HuH-7.5 (cell line): Measurements from ENCODE around the gene GOSR1.
"Not testable (repeated sequence)": the region's sequence is repeated elsewhere in the genome, so short reads cannot be mapped to it uniquely, and the experiment has no call there.

Source experiments
- DNase-seq: peaks from one replicate; pipeline ENCODE4 v3.0.0; 2011; ENCODE audit warnings: low spot score

GOSR1 gene

DNA sequence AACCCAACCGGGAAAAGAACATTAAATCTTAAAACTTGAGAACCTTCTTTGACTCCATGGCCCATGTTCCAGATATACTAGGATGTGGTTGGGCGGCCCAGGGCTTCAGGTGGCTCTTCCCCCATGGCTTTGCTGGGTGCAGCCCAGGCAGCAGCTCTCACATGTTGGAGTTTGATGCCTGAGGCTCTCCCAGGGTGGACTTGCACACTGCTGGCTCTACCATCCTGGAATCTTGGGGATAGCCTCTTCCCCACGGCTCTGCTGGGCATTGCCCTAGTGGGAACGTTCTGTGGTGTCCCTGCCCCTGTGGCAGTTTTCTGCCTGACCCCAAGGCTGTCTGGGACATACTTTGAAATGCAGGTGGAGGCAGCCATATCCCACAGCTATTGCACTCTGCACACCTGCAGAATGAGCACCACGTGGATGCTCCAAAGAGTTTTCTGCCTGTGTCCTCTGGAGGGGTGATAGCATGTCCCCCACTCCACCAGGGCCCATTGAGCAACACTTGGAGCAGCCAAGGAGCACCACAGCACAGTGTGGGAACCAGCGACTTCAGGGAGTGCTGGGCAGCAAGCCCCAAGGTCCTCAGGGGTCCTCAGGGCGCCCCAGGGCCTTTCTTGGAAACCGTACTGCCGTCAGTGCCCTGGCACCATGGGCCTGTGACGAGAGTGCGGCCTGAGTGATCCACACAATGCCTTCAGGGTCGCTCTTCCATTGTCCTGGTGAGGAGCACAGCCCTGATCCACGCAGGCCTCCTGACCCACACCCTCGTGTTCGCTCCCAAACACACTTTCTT, 70.8 kb downstream of the GOSR1 start:
- DNase-seq: no peak

DNA sequence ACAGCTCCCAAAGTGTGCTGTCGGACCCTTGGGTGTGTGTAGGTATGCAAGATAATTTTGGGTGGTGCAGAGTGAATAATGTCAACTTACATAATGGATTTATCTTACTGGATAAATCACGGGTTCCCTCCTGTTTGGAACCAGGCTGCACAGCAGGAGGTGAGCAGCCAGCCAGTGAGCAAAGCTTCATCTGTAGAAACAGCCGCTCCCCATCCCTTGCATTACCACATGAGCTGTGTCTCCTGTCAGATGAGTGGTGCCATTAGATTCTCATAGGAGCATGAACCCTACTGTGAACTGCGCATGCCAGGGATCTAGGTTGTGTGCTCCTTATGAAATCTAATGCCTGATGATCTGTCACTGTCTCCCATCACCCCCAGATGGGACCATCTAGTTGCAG, 72.0 kb downstream of the GOSR1 start:
- not testable (repeated sequence) for DNase-seq

DNA sequence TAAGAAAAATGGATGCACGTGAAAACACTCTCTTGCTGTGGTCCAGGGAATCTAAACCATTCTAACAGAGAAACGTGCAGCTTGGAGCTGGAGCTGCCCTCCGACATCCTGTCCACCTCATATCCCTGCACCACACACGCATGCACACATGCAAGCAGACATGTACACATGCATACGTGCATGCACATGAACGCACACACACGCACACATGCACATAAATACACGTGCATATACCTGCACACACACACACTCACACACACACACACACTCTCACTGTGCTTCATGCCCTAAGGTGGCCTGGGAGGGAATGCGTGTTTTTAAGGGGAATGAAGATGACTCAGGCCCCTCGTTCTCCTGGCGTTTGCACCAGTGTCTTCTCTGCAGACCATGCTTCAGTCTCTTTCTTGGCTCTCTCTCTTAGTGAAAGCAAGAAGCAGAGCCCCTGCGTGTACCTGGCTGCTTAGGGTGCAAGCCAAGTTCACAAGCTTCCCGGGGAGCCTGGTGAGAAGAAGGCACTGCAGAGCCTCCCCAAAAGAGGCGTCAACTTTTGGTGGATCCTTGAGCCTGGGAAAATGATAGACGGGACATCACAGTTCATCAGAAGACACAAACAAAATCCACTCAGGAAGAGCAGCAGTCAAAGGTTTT, 72.8 kb downstream of the GOSR1 start:
- DNase-seq: no peak

DNA sequence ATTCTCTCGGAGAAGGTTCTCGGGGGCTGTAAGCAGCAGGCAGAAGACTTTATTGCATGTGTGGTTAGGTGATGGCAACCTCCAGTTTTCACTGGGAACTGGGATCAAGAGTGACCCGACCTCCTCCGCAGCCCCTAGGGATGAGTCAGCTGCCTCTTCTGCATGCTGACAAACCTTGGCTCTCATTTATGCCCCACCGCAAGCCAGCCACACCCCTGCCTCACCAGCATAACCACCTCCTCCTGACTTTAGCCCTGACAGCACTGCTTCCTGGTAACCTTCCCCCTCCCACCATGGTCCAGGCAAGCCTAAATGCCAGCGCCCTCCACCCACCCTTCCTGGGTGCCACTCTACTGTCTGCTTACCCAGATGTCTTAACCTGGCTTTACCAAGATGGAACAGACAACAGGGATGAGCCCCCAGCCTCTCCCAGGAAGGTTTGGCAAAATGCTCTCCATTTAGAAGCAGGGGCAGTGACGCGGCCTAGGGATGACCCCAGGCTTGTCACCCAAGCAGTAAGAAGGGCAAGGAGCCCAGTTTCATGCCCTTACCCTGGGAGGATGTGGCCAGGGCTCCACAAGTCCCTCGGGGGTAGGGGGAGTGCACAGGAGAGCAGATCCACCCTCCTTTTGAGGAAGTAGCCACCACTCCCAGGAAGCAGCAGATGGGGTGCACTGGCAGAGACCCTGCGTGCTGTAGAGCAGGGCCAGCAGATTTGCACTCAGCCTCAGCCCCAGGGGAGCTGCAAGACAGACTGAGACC, 73.5 kb downstream of the GOSR1 start:
- no peak for DNase-seq

DNA sequence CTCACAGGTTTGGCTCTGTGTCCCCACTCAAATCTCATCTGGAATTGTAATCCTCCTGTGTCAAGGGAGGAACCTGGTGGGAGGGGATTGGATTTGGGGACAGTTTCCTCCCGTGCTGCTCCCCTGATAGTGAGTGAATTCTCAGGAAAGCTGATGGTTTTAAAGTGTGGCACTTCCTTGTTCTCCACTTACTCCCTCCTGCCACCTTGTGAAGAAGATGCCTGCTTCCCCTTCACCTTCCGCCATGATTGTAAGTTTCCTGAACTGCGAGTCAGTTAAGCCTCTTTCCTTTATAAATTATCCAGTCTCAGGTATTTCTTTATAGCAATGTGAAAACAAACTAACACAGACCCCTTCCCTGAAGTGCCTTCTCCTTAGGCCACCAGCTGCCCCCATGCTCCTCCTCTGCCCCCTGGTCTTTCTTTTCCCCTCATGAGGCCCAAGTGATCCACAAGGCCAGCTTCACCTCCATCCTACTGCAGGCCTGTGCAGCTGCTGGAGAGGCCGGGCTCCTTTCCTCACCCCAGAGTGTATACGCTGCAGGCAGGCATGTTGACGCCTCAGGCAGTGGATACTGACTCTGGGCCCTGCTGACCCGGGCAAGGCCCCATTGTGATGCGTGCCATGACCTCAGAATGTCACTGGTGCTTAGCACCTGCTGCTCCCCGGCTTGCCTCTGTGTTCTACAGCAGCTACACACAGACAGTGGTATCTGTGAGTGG, 74.2 kb downstream of the GOSR1 start:
- not testable (repeated sequence) for DNase-seq

DNA sequence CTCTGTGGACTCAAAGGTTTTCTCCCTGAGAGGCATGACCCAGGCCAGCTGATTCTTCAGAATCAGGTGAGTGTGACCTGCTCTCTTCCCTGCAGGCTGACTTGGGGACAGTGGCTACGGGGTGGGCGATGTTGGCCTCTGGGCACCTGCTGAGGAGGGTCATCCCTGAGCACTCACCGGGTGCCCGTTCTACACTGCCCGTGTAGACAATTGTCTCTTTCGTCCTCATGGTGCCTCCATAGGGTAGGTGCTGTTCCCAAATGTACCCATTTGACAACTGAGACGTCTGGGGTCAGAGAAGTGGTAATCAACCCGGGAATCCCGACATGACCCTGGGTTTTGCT, 74.8 kb downstream of the GOSR1 start:
- no peak for DNase-seq

DNA sequence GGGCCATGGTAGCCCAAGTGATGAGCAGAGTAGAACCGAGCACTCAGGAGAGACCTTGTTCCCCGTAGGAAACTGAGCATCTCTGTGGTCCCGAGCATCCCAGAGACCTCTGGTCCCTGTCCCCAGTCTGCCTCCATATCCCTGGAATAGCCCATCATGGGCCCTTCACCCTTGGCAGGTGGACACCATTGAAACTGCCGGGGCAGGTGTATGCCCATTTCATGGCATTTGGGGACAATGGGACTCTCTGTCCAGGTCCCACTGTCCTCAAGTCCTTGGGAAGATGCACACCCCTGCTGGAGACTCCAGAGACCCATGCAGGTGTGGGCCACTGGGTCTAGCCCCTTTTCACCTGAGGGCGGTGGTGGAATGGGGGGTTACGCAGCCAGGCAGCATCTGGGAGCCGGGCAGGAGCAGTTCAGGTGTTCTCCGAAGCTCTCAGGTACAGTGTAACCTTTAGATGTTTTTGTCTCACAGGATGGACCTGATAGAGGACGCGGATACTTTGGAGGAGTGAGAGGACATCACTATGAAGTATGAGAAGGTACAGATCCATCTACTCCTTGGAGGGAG, 75.9 kb downstream of the GOSR1 start:
- DNase-seq: no peak

DNA sequence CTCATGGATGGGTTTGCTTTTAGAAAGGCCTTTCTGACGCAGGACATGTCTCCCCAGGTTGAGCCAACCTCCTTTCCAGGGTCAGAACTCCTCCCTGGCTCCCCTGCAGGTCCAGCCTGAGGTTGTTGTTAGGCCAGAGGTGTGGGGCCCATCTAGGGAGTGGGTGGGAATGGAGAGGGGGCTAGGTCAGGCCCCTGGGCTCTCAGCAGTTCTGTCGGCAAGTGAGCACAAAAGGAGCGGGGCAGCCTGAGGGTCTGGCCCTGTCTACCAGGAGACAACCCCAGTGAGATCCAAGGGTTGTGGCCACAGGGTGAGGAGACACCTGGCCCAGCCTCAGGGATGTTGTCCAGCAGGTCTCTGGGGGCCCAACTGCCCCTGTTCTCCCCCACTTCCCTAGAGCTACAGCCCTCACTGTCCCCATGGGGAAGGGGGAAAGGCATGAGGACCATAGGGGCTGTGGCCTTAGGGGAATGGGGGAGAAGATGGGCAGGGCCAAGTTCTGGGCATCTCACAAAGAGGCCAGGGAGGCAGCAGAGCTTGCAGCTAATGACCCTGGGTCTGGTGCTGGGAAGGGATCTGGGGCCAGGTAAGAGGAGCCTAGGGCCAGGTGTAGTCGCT, 76.7 kb downstream of the GOSR1 start:
- not testable (repeated sequence) for DNase-seq

DNA sequence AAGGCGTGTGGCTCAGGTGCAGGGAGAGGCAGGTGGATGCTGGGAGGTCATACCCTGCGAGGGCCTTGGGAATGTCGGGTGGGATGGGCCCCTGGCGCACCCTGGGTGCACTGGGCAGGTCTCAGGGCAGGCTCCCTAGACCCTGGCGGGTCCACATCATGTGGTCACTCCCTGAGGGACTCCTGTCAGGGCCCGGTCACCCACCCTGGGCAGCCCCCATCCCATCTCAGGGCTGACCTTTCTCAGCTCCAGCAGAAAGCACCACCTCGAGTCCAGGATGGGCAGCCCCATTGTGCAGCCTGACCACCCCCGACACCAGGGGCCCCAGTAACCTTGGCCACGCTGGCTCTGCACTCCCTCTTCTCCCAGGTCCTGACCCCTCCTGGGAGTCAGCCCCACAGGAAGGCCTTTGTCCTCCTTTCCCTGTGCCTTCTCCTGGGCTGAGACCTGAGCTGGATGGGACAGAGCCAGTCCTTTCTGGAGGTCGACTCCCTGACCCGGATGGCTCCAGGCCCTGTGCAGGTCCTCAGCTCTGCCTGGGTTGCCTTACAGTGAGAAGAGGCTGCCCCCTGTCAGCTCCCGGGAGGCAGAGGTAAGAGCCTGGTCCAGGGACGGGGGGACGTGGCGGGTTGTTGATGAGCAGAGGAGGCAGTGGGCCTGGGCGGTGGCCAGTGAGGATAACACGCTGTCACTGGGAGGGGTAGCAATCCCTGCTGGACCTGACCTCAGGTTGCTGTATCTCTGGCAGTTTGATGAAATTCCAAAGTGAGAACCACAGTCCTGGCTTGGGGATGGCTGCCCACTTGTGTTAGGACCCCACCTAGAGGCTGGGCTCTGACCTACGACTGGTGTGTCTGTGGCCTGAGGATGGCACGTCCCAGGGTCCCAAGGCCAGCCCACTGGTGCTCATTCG, 77.9 kb downstream of the GOSR1 start:
- DNase-seq: peak; percentile 27

DNA sequence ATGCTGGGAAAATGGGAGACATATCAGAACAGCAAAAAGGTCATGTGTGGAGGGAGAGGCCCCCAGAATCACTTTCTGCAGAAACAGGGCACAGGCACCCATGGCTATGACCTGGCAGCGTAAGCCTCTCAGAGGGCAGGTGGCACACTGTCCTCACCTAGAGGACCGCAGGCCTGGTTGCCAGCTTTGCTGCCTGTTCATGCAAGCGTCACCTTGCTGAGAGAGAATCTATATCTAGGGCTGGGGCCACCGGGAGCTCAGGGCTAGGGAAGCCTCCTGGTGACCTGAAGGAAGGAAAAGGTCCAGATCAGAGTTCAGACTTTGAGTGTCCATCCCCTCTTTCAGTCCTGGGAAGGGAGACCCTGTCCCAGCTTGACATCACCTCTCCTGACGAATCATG, 78.7 kb downstream of the GOSR1 start:
- DNase-seq: no peak

DNA sequence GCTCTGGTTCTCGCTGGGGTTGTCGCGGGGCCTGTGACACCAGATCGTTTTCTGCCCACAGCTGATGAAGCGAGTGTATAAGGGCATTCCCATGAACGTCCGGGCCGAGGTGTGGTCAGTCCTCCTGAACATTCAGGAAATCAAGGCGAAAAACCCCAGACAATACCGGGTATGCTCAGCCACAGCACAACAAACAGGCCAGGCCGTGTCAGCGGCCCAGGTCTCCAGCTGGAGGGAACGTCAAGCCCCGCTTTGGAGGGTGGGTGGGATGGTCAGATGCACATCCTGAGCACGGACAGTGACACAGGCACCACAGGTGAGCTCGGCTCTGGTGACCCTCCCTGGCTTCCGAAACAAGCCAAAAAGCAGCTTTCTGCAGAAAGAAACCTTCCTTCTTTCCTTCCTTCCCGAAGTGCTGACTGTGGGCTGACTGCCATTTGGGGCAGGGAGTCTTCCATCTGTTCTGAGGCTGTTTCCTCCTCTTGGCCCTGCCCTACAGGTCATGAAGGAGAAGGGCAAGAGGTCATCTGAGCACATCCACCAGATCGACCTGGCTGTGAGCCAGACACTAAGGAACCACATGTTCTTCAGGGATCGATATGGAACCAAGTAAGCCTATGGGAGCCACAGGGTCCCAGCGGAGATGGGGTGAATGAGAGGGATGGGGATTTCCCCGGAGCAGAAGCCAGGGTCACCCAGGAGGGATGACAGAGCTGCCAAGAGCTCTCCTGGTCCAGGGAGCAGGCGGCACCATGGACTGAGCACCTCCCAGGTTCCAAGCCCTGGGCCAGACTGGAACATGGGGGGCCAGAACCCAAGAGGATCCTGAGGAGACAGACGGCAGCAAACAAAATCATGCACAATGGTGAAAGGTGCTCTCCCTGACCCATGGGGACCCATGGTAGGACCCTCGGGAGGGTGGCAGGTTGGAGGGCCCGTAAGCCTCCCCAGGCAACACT, 79.4 kb downstream of the GOSR1 start:
- no peak for DNase-seq

DNA sequence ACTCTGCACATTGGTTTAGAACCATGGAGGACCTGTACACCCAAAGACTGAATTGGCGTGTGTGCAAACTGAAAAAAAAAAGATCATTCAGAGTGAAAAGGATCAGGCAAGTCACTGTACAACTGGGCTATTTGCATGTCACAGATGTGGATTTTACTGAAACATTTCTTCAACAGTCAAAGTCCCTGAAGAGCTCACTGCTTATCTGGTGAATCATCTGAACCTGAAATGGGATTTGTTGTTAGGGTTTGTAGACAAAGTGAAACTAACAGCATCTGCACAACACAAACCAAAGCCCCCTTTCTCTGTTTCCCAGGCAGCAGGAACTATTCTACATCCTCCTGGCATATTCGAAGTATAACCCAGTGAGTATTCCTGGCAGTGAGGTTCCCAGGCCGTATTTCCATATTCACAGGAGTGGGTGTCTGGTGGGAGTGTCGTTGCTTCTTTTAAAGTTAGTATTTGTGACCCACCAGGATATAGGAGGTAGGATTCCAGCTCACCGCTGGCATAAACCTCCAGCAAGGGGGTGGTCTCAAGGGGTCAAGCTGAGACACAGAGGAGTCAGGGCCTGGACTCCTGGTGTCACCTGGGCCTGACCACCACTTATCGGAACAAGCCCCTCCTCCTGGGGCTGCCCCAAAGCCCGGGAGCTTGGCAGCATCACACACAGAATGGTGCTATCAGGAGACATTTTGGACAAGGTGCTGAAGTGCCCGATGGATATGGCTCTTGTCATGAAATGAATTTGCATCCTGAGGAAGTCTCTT, 80.9 kb downstream of the GOSR1 start:
- DNase-seq: no peak

DNA sequence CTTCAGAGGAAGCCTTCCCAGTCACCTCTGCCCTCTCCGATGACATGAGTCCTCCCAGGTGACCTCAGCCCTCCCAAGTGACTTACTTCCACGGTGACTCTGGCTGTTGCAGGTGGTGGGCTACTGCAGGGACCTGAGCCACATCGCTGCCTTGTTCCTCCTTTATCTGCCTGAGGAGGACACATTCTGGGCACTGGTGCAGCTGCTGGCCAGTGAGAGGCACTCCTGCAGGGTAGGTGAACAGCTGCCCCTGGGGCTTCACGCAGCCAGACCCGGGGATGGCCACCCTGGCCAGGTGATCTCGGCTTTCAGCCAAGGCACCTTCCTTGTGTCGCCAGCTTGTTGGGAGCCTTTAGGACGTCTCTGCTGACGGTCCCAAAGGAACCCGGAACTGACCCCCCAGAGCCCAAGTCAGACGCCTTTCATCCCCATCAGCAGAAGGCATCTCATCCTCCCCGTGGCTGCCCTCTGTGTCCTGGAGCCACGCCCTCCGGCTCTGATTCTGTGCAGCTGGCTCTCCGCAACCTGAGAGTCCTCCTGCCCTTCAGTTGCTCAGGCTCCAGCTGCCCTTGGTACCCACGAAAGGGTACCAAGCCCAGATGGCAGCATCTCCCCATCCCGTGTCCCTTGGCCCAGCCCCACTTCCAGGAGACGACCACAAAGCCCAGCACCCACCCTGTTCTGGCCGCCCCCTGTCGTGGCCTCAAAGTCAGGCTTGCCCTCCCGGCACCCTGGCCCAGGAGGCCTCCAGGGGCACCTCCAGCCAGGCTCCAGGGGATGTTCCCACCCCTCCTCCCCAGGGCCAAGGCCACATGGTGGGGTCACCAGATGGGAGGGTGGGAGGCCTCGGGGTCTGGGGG, 81.7 kb downstream of the GOSR1 start:
- DNase-seq: no peak

DNA sequence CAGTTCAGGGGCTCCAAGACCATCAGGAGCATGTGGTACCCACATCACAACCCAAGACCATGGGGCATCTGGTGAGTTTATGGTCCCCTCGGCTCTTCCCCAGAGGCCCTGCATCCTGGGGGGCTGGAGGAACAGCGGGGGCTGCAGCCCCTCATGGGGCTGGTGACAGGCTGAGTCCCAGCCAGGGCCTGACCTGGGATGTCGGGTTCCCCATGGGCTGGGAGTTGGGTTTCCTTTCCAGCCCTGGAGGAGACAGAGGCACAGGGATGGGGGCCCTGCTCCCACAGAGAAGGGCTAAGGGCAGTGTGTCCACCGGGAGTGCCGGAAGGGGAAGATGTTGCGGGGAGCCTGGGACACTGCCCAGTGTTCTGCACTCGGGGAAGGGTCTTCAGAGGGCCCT, 82.4 kb downstream of the GOSR1 start:
- no peak for DNase-seq

DNA sequence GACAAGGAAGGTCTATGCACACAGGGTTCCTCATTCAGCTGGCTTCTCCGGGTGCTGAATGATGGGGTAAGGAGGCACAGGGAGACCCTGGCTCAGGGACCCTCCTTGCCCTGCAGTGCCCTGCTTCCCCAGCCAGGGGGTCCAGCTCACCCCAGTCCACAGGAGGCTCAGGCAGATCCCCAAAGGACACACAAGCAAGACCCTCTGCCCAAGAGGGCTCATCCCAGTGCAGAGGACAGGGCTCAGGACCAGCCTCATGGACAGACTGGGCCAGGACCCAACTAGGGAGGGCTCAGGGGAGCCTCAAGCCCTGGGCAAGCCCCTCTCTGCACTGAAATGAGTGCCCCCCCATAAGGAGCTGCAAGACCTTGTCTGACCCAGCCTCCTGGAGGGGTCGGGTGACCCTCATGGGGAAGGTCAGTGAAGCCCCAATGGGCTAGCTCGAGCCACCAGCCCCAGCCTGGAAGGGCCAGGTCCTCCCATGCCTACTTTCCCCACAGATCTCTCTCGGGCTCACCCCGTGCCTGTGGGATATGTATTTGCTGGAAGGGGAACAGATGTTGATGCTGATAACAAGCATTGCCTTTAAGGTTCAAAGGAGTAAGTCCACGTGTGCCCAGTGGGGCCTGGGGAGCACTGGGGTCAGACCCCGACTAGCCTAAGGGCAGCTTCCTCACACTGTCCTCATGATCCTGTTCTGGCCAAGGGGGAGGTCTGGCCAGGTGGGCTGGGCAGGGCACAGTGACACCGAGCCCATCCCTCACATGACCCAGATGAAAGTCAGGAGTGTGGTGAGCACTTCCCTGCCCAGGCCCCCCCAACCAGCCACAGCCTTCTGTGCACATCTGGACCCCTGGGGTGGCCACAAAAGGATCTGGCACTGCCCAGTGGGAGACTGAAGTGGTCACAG, 83.2 kb downstream of the GOSR1 start:
- DNase-seq: not testable (repeated sequence)

DNA sequence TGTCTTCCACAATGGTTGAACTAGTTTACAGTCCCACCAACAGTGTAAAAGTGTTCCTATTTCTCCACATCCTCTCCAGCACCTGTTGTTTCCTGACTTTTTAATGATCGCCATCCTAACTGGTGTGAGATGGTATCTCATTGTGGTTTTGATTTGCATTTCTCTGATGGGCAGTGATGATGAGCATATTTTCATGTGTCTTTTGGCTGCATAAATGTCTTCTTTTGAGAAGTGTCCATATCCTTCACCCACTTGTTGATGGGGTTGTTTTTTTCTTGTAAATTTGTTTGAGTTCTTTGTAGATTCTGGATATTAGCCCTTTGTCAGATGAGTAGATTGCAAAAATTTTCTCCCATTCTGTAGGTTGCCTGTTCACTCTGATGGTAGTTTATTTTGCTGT, 84.6 kb downstream of the GOSR1 start:
- not testable (repeated sequence) for DNase-seq
